Measurements from ENCODE around the gene MAPK11.

MAPK11 gene

DNA sequence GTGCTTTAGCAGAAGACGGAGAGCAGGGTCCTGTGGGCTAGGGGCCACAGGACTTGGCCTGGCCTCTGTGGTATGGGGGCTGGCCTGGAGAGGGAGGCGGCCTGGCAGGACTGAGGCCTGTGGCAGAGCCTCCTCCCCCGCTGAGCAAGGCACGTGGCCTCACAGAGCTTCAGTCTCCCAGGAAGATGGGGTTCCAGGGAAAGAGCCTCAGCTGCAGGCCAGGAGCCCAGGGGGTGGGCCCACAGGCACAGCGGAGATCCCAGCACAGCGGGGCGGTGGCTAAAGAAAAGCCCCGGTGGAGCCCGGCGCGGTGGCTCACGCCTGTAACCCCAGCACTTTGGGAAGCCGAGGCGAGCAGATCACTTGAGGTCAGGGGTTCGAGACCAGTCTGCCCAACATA lies 10.9 kb downstream of the MAPK11 start:
- TF ChIP-seq, protein P1, sequence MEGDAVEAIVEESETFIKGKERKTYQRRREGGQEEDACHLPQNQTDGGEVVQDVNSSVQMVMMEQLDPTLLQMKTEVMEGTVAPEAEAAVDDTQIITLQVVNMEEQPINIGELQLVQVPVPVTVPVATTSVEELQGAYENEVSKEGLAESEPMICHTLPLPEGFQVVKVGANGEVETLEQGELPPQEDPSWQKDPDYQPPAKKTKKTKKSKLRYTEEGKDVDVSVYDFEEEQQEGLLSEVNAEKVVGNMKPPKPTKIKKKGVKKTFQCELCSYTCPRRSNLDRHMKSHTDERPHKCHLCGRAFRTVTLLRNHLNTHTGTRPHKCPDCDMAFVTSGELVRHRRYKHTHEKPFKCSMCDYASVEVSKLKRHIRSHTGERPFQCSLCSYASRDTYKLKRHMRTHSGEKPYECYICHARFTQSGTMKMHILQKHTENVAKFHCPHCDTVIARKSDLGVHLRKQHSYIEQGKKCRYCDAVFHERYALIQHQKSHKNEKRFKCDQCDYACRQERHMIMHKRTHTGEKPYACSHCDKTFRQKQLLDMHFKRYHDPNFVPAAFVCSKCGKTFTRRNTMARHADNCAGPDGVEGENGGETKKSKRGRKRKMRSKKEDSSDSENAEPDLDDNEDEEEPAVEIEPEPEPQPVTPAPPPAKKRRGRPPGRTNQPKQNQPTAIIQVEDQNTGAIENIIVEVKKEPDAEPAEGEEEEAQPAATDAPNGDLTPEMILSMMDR (IDR thresholded peaks at IDR 0.05): no peak
- no peak overlapping the region for H3K4me3 ChIP-seq
- H3K27ac ChIP-seq: no peak overlapping the region
- DNase-seq (ENCODE audit: low spot score): no peak

DNA sequence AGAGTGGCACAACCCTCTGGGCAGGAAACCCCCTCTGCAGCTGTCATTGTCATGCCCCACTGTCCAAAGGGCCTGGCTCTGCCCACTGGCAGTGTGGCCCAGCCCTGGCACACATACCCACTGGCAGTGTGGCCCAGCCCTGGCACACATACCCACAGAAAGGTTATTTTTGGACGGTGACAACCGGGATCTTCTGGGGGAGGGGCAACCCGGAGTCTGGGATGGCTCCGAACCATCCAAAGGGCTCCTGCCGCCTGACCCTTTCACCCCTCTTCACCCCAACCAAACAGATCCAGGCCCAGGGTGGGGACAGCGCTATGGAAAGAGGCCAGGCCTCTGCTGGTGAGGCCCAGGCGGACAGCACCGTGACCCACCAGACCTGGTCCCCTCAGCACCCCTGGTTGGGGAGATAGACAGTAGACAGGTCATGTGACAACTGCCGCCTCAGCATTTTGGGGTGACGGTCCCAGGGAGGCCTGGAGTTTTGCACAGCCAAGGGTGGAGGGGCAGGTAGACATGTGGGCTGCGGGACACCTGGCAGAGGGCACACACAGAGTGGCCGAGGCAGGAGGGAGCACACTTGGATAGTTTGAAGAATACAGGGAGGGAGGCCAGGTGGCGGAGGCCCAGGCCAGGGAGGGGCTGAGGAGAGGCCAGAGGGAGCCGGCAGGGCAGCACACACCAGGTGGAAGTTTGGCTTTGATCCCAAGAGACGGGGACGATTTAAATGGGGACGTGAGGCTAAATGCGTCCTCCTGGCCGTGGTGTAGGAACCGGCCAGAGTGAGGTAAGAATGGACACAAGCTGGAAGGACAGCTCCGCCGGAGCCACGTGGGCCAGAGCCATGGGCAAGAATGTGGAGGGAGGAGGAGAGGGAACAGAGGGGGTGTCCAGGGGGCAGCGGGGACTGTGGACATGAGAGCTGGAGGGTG lies 11.6 kb downstream of the MAPK11 start:
- no peak overlapping the region for H3K4me3 ChIP-seq
- TF ChIP-seq, protein P1 (IDR thresholded peaks at IDR 0.05): no peak
- no peak overlapping the region for H3K27ac ChIP-seq
- no peak for DNase-seq (ENCODE audit: low spot score)

DNA sequence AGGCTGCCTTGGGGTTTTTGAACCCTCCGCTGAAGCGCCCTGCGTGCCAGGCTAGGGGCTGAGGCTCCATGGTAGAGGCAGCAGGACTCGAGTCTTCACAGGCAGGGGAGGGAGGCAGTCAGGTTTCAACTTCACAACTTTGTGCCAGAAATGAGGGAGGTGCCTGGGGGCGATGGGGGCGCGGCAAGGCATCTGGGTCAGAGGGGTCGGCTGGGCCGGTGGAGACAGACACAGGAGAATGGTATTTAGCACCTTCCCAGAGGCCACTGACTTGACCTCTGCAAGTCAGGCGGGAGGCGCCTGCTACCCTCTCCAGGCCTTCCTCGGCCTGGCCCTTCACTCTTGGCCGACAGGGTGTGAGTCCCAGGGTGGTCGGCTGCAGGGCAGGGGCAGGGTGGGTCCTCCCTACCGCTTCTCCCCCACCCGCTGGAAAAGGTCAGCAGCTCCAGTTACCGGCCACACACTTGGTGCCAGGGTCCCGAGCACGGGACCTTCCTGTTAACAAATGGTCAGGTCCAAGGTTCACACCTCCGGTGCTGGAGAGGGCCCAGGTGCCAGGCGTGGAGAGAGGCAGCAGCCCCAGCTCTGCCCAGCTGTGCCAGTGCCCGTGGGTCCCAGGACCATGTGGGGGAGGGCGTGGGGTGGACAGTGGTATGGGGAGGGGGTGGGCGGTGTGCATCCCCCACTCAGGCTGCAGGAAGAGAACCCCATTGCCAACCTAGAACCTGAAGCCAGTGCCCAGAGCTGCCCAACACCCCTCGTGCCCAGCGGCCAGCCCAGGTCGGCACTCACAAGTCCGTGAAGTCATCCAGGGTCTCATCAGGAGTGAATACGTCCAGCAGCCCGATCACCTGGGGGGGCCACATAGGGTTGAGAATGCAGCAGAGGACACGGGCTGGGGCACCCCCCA lies 12.5 kb downstream of the MAPK11 start:
- no peak for DNase-seq (ENCODE audit: low spot score)
- no peak overlapping the region for H3K27ac ChIP-seq
- H3K4me3 ChIP-seq: no peak overlapping the region
- TF ChIP-seq, protein P1 (IDR thresholded peaks at IDR 0.05): no peak

DNA sequence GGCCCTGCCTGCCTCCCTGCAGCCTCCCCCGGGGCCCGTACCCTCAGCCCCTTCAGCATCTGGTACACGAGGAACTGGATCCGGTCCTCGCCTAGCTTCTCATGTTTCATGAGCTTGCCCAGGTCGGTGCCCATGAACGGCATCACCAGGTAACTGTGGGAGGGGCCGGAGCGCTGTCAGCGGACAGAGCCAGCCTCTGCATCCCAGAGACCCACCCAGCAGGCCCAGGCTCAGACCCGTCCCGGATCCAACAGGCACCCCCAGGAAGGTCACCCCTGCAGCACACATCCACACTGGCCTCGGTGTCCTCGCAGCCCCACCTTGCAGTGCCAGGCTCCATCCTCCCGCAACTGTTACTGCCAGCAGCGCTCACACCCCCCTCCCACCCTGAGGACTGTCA lies 13.1 kb downstream of the MAPK11 start:
- no peak for DNase-seq (ENCODE audit: low spot score)
- TF ChIP-seq, protein P1 (IDR thresholded peaks at IDR 0.05): no peak
- H3K4me3 ChIP-seq: no peak overlapping the region
- H3K27ac ChIP-seq: no peak overlapping the region

DNA sequence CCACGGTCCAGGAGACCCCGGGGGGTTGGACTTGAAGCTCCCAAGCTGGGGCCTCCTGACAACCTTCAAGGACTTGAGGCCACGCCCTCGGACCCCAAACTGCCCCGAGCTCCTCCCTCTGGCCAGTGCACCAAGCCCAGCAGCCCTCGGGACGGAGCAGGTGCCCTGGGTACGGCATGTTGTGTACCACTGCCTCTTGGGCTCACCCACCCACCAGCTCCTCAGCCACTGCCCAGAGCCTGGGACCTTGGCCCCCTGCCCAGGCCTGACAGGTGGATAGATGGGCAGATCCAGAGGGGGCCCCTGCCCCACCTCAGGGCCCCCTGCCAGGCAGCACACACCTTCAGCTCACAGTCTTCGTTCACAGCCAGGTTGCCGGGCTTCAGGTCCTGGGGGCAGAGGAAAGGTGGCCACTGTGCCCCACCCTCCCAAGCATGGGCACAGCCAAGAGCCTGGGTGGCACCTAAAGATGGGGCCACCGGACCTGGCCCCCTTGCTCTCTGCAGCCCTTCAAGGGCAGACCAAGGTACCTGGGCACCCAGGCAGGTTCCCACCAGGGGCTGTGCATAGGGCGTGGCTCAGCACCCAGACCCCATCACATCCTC lies 13.8 kb downstream of the MAPK11 start:
- no peak overlapping the region for H3K4me3 ChIP-seq
- H3K27ac ChIP-seq: no peak overlapping the region

DNA sequence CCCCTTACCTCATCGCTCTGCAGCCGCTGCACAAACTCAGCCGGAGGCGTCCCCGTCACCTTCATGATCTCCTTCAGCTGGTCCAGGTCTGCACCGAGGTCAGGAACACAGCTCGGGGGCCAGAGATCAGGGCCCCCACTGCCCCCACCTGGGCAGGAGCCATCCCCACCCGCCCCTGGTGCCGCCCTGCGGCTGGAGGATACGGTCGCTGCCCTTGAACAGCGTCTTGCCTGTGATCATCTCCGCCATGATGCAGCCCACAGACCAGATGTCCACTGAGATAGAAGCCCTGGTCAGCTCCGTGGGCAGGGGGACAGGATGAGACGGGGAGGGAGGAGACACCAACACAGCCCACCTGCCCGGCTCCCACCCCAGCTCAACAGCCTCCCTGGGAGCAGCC lies 14.6 kb downstream of the MAPK11 start:
- H3K27ac ChIP-seq: no peak overlapping the region
- H3K4me3 ChIP-seq: no peak overlapping the region
- DNase-seq (ENCODE audit: low spot score): no peak
- TF ChIP-seq, protein P1 (IDR thresholded peaks at IDR 0.05): no peak

More for the DNA sequence above, 13.8 kb downstream of the MAPK11 start:
- TF ChIP-seq, protein P1 (IDR thresholded peaks at IDR 0.05): no peak
- no peak for DNase-seq (ENCODE audit: low spot score)
